Measurements from ENCODE around the gene PDE4B.

- TF ChIP-seq POLR2A (IDR thresholded peaks at IDR 0.05): no peak
- TF ChIP-seq, protein P1, sequence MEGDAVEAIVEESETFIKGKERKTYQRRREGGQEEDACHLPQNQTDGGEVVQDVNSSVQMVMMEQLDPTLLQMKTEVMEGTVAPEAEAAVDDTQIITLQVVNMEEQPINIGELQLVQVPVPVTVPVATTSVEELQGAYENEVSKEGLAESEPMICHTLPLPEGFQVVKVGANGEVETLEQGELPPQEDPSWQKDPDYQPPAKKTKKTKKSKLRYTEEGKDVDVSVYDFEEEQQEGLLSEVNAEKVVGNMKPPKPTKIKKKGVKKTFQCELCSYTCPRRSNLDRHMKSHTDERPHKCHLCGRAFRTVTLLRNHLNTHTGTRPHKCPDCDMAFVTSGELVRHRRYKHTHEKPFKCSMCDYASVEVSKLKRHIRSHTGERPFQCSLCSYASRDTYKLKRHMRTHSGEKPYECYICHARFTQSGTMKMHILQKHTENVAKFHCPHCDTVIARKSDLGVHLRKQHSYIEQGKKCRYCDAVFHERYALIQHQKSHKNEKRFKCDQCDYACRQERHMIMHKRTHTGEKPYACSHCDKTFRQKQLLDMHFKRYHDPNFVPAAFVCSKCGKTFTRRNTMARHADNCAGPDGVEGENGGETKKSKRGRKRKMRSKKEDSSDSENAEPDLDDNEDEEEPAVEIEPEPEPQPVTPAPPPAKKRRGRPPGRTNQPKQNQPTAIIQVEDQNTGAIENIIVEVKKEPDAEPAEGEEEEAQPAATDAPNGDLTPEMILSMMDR (IDR thresholded peaks at IDR 0.05): no peak
These were observed 57.6 kb downstream of the PDE4B start for GRCh38 chr1:65850281-65850680.
